ENCODE results near the gene SEPTIN5.

Gene SEPTIN5

GRCh38 chr22:19763458-19764298 is 49.4 kb downstream of the SEPTIN5 start:
- DNase-seq, result no peak

- DNase-seq, result no peak
Measured at GRCh38 chr22:19764299-19764593, 49.9 kb downstream of the SEPTIN5 start.

- no peak for DNase-seq
Measured at GRCh38 chr22:19764636-19765476, 50.6 kb downstream of the SEPTIN5 start.

- no peak for DNase-seq
Measured at GRCh38 chr22:19765477-19766239, 51.4 kb downstream of the SEPTIN5 start.

GRCh38 chr22:19766240-19766510 is 51.9 kb downstream of the SEPTIN5 start:
- DNase-seq, result no peak

- peak; percentile 44 to 45 for DNase-seq
Measured at GRCh38 chr22:19766511-19767426, 52.5 kb downstream of the SEPTIN5 start.

- DNase-seq, result no peak
Measured at GRCh38 chr22:19767427-19768341, 53.4 kb downstream of the SEPTIN5 start.

- no peak for DNase-seq
Measured at GRCh38 chr22:19769393-19769715, 55.1 kb downstream of the SEPTIN5 start.

GRCh38 chr22:19770349-19771220 is 56.3 kb downstream of the SEPTIN5 start:
- no peak for DNase-seq

GRCh38 chr22:19772422-19772672 is 58.0 kb downstream of the SEPTIN5 start:
- DNase-seq, result no peak

All from CD4-positive, alpha-beta T cell treated with Interleukin-4 for 1 hour (primary cell).